ENCODE measurements around the gene TXN2. TPM values are rescaled to one million over a fixed set of nuclear protein-coding genes. Genes with fewer than 3 reads are reported as not detected.

The TXN2 gene
- total RNA-seq, 4 donors from 2014 or later: 34.9 to 56.5 (median 47.2) TPM

- DNase-seq (ENCODE audit: extremely low spot score): no peak
- 69% methylated on average over 21 of the region's 21 CpGs for WGBS
- Histone ChIP-seq H3K27me3 (no peaks in the 10 kb centered on the region), H3K27ac (replicated peaks in 1 of 4) (peak overlapping the region; percentile 53 to 76 (median 70)), H3K9me3 (no peaks in the 10 kb centered on the region), H3K4me1 (peaks cover 15 to 21% (median 18%) of the 10 kb centered on the region in 4 donors), H3K4me3 (peak overlapping the region in 3 of 4 donors; percentile 29 to 32 (median 31)), H3K36me3 (no peaks in the 10 kb centered on the region)
- intact Hi-C loops (cut with DNase I): no loop called here
- TF ChIP-seq POLR2AphosphoS5 (IDR thresholded peaks at IDR 0.05) (no peak), POLR2A (IDR thresholded peaks at IDR 0.05; ENCODE audit: low read depth) (no peak), CTCF (IDR thresholded peaks at IDR 0.05) (no peak), EP300 (IDR thresholded peaks at IDR 0.05) (no peak)
These were observed 61.2 kb downstream of the TXN2 start for GRCh38 chr22:36419912-36420882.

- H3K27me3 ChIP-seq: no peaks in the 10 kb centered on the region
- H3K4me1 ChIP-seq: peaks cover 15 to 21% (median 18%) of the 10 kb centered on the region in 4 donors
- H3K4me3 ChIP-seq: peak overlapping the region; percentile 29 to 32 (median 32)
- DNase-seq (ENCODE audit: extremely low spot score): no peak
- TF ChIP-seq CTCF (IDR thresholded peaks at IDR 0.05) (no peak), POLR2A (IDR thresholded peaks at IDR 0.05; ENCODE audit: low read depth) (no peak), POLR2AphosphoS5 (IDR thresholded peaks at IDR 0.05) (peak; percentile 39 to 53)
- H3K27ac ChIP-seq (replicated peaks in 1 of 4): peak overlapping the region; percentile 53 to 76 (median 70)
- H3K36me3 ChIP-seq: no peaks in the 10 kb centered on the region
- intact Hi-C loops (cut with DNase I): no loop called here
- no peaks in the 10 kb centered on the region for H3K9me3 ChIP-seq
- 28% methylated on average over 13 of the region's 13 CpGs for WGBS
These were observed 62.1 kb downstream of the TXN2 start for GRCh38 chr22:36419177-36419911.

- 76% methylated on average over 9 of the region's 9 CpGs for WGBS
- DNase-seq (ENCODE audit: extremely low spot score): no peak
- H3K27me3 ChIP-seq: no peaks in the 10 kb centered on the region
- no peaks in the 10 kb centered on the region for H3K9me3 ChIP-seq
- no peak overlapping the region for H3K27ac ChIP-seq (replicated peaks in 1 of 4)
- intact Hi-C loops (cut with DNase I): no loop called here
- no peak overlapping the region for H3K4me3 ChIP-seq
- peaks cover 15 to 21% (median 18%) of the 10 kb centered on the region in 4 donors for H3K4me1 ChIP-seq
- H3K36me3 ChIP-seq: no peaks in the 10 kb centered on the region
- TF ChIP-seq POLR2AphosphoS5 (IDR thresholded peaks at IDR 0.05): no peak
- no peak for TF ChIP-seq EP300 (IDR thresholded peaks at IDR 0.05)
- TF ChIP-seq POLR2A (IDR thresholded peaks at IDR 0.05; ENCODE audit: low read depth): no peak
- TF ChIP-seq CTCF (IDR thresholded peaks at IDR 0.05): no peak
These were observed 64.2 kb downstream of the TXN2 start for GRCh38 chr22:36417281-36417686.

Small RNA genes within 50 kb of the gene (small RNA-seq; reads per million reads assigned to genes)
- 0 reads per million in 3 donors for gene RF00019

Other genes with a start within 250 kb of the TXN2 start
- gene APOL2, start 242.1 kb downstream of the TXN2 start, total RNA-seq: 10 to 100 TPM; 22.0 to 41.9 (median 34.4) TPM
- gene APOL1, start 228.5 kb downstream of the TXN2 start, total RNA-seq: 10 to 100 TPM; 19.0 to 48.8 (median 28.0) TPM
- gene MYH9, start 93.7 kb downstream of the TXN2 start, total RNA-seq: 100 to 1,000 TPM; 241 to 387 (median 358) TPM
- gene FOXRED2, start 25.4 kb upstream of the TXN2 start, total RNA-seq: 10 to 100 TPM in 1 of 4 donors, 1 to 10 TPM in 3; 4.6 to 12.5 (median 5.4) TPM
- gene EIF3D, start 47.5 kb upstream of the TXN2 start, total RNA-seq: 100 to 1,000 TPM; 200 to 282 (median 252) TPM
- gene CACNG2, start 222.1 kb upstream of the TXN2 start, total RNA-seq: not detected

Data from esophagus muscularis mucosa (tissue), 4 donors.